Measurements from ENCODE around the gene GABPA. TPM values are rescaled to one million over a fixed set of nuclear protein-coding genes. Genes with fewer than 3 reads are reported as not detected.

The GABPA gene
- total and polyA plus RNA-seq, 2 of the 13 experiments (the other 11 are each of a cell fraction or from before 2014, with no cell fraction given), result 7.4 to 13.2 TPM

GRCh38 chr21:25801217-25802014, 66.6 kb downstream of the GABPA start (continued):
- TF ChIP-seq ZNF691 (CRISPR knock-in tag; IDR thresholded peaks at IDR 0.05; ENCODE audit: borderline replicate concordance, low read depth), result 0 out of 2 replicates have a peak, but pooled peaks have one; percentile 49
- no peak for TF ChIP-seq ARNT (IDR thresholded peaks at IDR 0.05)
- no peak for TF ChIP-seq ZBTB49 (CRISPR knock-in tag; IDR thresholded peaks at IDR 0.05; ENCODE audit: borderline replicate concordance)
- TF ChIP-seq ZNF652 (CRISPR knock-in tag; IDR thresholded peaks at IDR 0.05; ENCODE audit: borderline replicate concordance, low read depth), result no peak
- TF ChIP-seq ZNF230 (CRISPR knock-in tag; IDR thresholded peaks at IDR 0.05), result 0 out of 2 replicates have a peak, but pooled peaks have one; percentile 33
- TF ChIP-seq ZNF891 (CRISPR knock-in tag; IDR thresholded peaks at IDR 0.05), result 0 out of 2 replicates have a peak, but pooled peaks have one; percentile 41
- no peak for TF ChIP-seq ZFYVE20 (CRISPR knock-in tag; IDR thresholded peaks at IDR 0.05; ENCODE audit: borderline replicate concordance, low read depth)
- no peak for TF ChIP-seq HOXA3 (CRISPR knock-in tag; IDR thresholded peaks at IDR 0.05)
- TF ChIP-seq ZNF75D (CRISPR knock-in tag; IDR thresholded peaks at IDR 0.05; ENCODE audit: borderline replicate concordance), result no peak
- TF ChIP-seq HDAC1 (CRISPR knock-in tag; IDR thresholded peaks at IDR 0.05), result peak; percentile 41; the same call in 1 of the 2 replicates
- TF ChIP-seq HMGXB4 (CRISPR knock-in tag; IDR thresholded peaks at IDR 0.05; ENCODE audit: borderline replicate concordance in 1 of 2, low read depth in 1 of 2), result peak; percentile 90
- TF ChIP-seq NCOA5 (CRISPR knock-in tag; IDR thresholded peaks at IDR 0.05), result no peak
- no peak for TF ChIP-seq ZMYM3 (CRISPR knock-in tag; IDR thresholded peaks at IDR 0.05)
- no peak for TF ChIP-seq FOXP4 (CRISPR knock-in tag; IDR thresholded peaks at IDR 0.05)
- TF ChIP-seq ARID5B (CRISPR knock-in tag; IDR thresholded peaks at IDR 0.05), result 0 out of 2 replicates have a peak, but pooled peaks have one; percentile 33
- TF ChIP-seq ZFP62 (CRISPR knock-in tag; IDR thresholded peaks at IDR 0.05), result no peak
- TF ChIP-seq ZNF33B (CRISPR knock-in tag; IDR thresholded peaks at IDR 0.05), result no peak
